Stimulated activated naive CD8-positive, alpha-beta T cell treated with anti-CD3 and anti-CD28 coated beads, Interleukin-15, amount 100 ng/mL, for 72 hours (primary cell): ENCODE data around the gene ANK3.
"Not testable (repeated sequence)": the region's sequence is repeated elsewhere in the genome, so short reads cannot be mapped to it uniquely, and the experiment has no call there.

Experiments
- ATAC-seq: fragments of 150-1000 bp; cut with Tn5 transposase; 2 replicates; pipeline ENCODE4 v1.10.0; 2021; ENCODE audit warnings: mild to moderate bottlenecking, moderate library complexity
- DNase-seq, 2 donors: peaks; one replicate each; pipeline ENCODE4 v3.0.0; 2021 to 2022
- H3K27ac Mint-ChIP-seq, 2 donors: one replicate each; pipeline ENCODE4 v1.8.0; 2022; ENCODE audit warnings: mild to moderate bottlenecking in 2 of 2, mixed read lengths in 2 of 2, moderate library complexity in 2 of 2
- H3K27me3 Mint-ChIP-seq: one replicate; pipeline ENCODE4 v1.8.0; 2022; ENCODE audit warnings: mixed read lengths
- H3K4me1 Mint-ChIP-seq: one replicate; pipeline ENCODE4 v1.8.0; 2022; ENCODE audit warnings: mild to moderate bottlenecking, mixed read lengths
- H3K4me3 Mint-ChIP-seq, 2 donors: one replicate each; pipeline ENCODE4 v1.8.0; 2022; ENCODE audit warnings: mild to moderate bottlenecking in 2 of 2, mixed read lengths in 2 of 2, moderate library complexity in 1 of 2
- H3K9me3 Mint-ChIP-seq, 2 donors: one replicate each; pipeline ENCODE4 v1.8.0; 2022; ENCODE audit warnings: mixed read lengths in 2 of 2

The ANK3 gene

DNA sequence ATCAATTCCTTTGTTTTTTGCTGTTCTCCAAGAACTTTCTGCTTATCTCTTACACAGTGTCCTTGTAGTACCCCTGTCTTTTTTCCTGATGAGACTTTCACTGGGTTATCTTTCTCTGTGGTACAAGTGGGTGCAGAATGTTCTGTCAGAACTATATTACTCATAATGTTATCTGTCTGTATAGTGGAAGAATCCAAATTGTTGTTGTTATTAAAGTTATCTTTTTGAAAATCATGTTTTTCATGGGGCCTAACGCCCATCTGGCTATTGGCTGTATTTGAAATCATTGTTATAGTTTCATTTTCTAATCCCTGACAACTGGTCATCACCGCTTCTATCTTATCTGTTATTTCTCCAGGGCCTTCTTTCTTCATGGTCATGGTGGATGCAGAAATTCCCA, 320.4 kb downstream of the ANK3 start:
- H3K27me3 Mint-ChIP-seq = no peaks in the 10 kb centered on the region
- no peaks in the 10 kb centered on the region for H3K9me3 Mint-ChIP-seq
- H3K4me3 Mint-ChIP-seq = no peak overlapping the region
- no peaks in the 10 kb centered on the region for H3K4me1 Mint-ChIP-seq
- DNase-seq = no peak
- ATAC-seq = no peak
- H3K27ac Mint-ChIP-seq = no peak overlapping the region

DNA sequence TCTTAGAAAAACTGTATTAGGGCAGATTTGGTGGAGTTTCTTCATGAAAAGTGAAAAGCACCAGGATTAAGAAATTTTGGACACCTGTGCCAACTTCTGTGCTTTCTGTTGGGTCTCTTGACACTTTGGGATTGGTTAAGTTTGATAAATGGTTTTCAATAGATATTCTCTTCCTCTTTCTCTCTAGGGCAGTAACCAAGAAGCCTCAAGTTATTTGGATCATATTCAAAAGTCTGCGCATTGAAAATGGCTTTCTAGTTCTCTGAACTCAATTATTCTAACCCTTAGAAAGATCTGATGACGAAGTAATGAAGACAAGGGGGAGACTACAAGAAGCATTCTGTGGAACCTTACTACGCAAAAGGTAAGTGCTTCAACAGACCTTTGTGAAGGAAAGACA, 339.3 kb downstream of the ANK3 start:
- H3K27ac Mint-ChIP-seq = no peak overlapping the region
- H3K4me3 Mint-ChIP-seq = no peak overlapping the region
- H3K4me1 Mint-ChIP-seq = no peaks in the 10 kb centered on the region
- ATAC-seq (no peak), DNase-seq (no peak)
- no peaks in the 10 kb centered on the region for H3K9me3 Mint-ChIP-seq
- no peaks in the 10 kb centered on the region for H3K27me3 Mint-ChIP-seq

DNA sequence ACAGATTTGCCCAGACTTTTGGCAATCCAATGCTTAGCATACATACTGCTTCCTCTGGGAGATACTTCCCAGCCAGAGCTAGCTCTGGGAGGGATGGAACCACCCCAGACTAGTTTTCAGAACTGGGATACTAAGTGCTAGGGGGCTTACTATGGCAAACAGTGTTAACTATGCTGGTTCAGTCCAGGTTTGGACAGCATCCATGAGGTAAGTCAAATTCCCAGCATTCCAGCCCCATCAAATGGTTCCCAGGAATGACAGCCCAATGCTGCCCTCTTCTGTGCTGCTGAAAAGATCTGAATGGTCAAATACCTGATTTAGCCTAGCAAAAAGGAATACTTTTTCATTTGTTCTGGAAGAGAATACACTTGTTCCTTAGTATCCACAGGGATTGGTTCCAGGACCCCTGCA, 341.6 kb downstream of the ANK3 start:
- H3K4me1 Mint-ChIP-seq = no peaks in the 10 kb centered on the region
- H3K27me3 Mint-ChIP-seq = no peaks in the 10 kb centered on the region
- DNase-seq (no peak), ATAC-seq (no peak)
- H3K9me3 Mint-ChIP-seq = no peaks in the 10 kb centered on the region
- no peak overlapping the region for H3K27ac Mint-ChIP-seq
- no peak overlapping the region for H3K4me3 Mint-ChIP-seq

DNA sequence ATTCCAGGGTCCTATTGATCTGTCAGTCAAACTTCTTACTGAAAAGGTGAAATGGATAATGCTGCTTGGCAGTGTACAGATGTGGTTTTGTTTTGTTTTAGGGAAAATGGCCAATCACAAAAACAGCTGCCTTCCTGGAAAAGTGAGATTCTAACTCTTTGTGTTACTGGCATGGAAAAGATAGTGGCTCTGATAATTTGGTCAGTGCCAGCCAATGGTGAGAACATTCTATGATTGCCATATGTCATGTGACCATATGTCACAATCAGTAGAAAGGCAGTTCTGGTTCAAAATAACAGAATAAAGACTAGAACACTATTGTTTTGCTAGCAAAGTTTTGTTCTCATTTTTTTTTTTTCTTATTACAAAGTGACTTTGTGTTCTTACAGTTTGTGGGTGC, 344.1 kb downstream of the ANK3 start:
- Mint-ChIP-seq H3K9me3 (no peaks in the 10 kb centered on the region), H3K4me1 (no peaks in the 10 kb centered on the region), H3K27me3 (no peaks in the 10 kb centered on the region), H3K4me3 (no peak overlapping the region), H3K27ac (no peak overlapping the region)
- DNase-seq (no peak), ATAC-seq (no peak)

DNA sequence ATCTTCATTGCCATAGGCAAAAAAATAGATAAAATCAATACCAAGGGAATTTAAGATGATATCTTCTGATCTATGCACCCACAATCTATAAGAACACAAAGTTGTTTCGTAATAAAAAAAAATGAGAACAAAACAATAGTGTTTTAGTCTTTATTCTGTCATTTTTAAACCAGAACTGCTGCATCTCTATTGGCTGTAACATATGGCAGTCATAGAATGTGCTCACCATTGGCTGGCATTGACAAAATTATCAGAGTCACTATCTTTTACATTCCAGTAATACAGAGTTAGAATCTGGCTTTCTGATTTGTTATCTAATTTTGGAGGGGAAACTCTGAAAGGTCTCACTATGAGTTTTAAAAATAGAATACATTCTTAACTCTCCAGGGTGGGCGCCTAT, 344.7 kb downstream of the ANK3 start:
- Mint-ChIP-seq H3K4me1 (no peaks in the 10 kb centered on the region), H3K9me3 (no peaks in the 10 kb centered on the region), H3K4me3 (no peak overlapping the region), H3K27ac (no peak overlapping the region), H3K27me3 (no peaks in the 10 kb centered on the region)
- DNase-seq = no peak
- ATAC-seq = no peak

DNA sequence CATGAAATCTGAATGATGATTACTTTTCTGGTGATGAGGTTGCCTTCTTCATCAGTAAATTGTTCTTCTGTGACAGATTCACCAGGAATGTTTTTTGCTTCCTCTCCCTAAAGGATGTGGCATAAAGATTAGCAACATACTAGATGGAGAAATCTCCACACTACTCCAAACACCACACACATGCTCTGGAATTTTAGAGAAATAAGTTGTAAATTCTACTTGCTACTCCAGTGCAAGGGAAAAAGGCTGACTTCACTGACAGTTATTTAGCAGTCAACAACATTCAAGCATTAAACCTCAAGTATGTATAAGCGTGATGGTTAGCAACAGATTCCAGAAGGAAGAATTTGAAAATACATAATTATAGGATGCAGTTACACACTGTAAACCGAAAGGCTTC, 345.4 kb downstream of the ANK3 start:
- DNase-seq (no peak), ATAC-seq (no peak)
- Mint-ChIP-seq H3K4me1 (no peaks in the 10 kb centered on the region), H3K27ac (peak overlapping the region in 1 of 2 donors; percentile 76), H3K9me3 (no peaks in the 10 kb centered on the region), H3K4me3 (no peak overlapping the region), H3K27me3 (no peaks in the 10 kb centered on the region)

DNA sequence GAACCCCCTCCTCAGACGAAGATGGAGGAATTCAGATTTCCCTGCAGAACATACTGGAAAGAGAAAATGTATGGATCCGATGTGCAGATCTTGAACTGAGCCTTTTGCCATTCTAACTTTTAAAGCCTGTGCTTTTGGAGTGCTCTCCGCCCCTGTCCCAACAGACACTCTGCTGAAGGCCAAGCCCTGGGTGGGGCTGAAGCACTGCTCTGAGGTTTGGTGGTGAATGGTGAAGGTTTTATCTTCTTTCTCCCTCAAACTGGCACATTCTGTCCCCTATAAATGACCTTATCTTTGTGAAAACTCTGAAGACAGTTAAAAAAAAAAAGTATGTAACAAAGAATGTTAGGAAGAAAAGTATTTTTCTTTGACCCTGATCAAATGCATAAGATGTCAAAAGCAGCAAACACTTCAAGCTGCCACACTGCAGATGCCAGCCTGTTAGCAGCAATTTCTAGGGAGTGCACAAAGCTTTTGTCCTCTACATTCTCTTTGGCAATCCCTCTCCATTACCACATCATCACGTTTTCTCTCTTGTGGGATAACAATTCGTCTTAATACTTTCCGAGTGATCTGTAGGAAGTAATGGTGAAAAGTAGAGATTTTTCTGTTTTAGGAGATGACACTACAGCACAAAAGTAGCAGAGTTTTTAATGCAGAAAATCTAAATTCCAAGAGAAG, 346.0 kb downstream of the ANK3 start:
- Mint-ChIP-seq H3K27me3 (no peaks in the 10 kb centered on the region), H3K9me3 (no peaks in the 10 kb centered on the region), H3K4me3 (no peak overlapping the region), H3K27ac (peak overlapping the region in 1 of 2 donors; percentile 76), H3K4me1 (no peaks in the 10 kb centered on the region)
- no peak for ATAC-seq
- DNase-seq = no peak

DNA sequence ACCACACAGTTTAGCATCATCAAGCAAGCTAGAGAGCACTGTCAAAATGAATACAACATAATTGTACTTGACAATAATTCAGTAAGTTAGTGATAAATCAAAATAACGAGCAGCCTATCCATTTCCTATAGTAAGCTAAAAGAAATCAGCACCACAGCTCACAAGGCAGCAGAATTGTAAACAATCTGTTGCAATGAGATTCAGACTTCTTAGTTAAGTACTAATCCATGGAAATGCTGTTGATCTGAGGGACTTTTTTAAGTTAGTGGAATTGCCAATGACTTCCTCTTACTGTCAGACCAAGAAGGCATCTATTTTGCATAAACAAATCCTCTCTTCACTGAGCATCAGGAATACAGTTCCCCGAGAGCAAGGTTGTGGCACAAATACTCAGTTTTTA, 346.8 kb downstream of the ANK3 start:
- ATAC-seq (no peak), DNase-seq (no peak)
- H3K9me3 Mint-ChIP-seq = no peaks in the 10 kb centered on the region
- no peak overlapping the region for H3K27ac Mint-ChIP-seq
- no peak overlapping the region for H3K4me3 Mint-ChIP-seq
- H3K4me1 Mint-ChIP-seq = no peaks in the 10 kb centered on the region
- no peaks in the 10 kb centered on the region for H3K27me3 Mint-ChIP-seq

DNA sequence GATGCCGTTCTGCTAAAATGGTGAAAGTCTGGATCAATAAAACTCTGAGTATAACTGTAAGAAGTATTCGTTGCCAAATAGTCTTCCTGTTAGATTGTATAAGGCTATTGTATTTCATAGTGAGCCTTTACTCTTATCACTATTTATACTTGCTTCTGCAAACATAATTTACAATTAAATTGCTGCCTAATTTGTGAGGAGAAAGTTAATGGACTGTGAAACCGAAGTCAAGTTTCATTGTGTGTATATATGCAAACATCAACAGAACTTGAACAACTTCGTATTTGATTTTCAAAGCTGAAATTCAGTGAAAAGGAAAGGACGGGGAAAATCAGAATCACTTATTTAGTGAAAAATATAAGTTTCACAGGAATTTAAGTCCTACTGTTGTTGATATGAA, 347.4 kb downstream of the ANK3 start:
- Mint-ChIP-seq H3K4me3 (no peak overlapping the region), H3K27me3 (no peaks in the 10 kb centered on the region), H3K9me3 (no peaks in the 10 kb centered on the region), H3K27ac (no peak overlapping the region), H3K4me1 (no peaks in the 10 kb centered on the region)
- DNase-seq = no peak
- ATAC-seq = no peak

DNA sequence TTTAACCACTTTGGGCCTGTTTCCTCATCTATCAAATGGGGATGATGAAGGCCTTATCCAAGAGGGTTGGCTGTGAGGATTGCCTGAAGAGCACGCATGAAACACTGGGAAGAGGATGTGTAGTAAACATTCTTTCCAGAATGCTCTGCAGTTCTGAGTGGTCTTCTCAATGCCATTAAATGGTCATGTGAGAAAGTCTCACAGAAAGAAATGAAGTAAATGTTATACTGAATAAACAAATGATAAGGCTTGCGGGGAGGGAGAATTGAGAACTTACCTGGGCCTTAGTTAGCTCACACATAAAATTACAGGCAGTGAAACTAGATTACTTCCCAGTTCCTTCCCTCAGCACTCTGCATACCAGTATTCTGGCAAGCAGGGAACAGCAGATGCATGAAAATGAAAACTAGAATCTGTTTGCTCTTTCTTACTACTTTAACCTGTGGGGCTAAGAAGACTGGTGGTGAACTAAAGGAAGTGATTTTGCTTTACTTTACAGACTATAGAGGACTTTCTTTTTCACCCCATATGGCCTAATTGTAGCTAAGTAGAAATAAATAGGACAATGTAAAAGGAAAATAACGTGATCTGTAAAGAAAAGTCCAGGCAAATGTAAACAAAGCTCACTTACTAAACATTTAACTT, 348.1 kb downstream of the ANK3 start:
- no peak overlapping the region for H3K27ac Mint-ChIP-seq

DNA sequence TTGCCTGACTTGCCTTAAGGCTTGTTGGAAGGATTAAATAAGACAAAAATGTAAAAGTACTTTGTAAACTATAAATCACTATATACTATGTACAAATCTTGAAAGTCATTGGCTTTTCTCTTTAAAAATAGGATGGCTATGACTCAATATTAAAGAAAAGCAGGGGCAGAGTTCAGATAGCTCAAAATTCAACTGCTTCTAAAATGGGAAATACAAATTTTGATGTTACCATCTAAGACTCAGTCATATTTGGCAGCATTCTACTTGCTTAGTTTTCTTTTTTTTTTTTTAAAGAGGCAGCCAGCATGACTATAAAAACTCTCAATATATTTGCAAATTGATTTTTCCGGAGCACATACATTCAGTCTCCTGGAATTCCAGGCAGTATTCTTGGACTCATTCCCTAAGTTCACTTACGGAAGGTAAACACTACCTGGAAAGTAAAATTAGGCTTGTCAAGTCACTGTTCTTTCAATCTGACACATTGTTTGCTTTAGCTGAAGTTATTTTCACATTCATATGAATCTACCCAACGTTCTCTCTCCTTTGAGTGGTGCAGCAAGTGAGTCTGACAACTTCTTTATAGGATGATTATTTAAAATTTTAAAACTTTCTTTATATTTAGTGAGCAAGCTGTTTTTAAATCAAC, 349.5 kb downstream of the ANK3 start:
- Mint-ChIP-seq H3K27me3 (no peaks in the 10 kb centered on the region), H3K9me3 (no peaks in the 10 kb centered on the region), H3K4me3 (no peak overlapping the region), H3K27ac (no peak overlapping the region), H3K4me1 (no peaks in the 10 kb centered on the region)
- no peak for ATAC-seq
- DNase-seq = no peak

More for the DNA sequence above, 348.1 kb downstream of the ANK3 start:
- Mint-ChIP-seq H3K4me3 (no peak overlapping the region), H3K27me3 (no peaks in the 10 kb centered on the region), H3K4me1 (no peaks in the 10 kb centered on the region), H3K9me3 (no peaks in the 10 kb centered on the region)
- DNase-seq = no peak
- no peak for ATAC-seq

DNA sequence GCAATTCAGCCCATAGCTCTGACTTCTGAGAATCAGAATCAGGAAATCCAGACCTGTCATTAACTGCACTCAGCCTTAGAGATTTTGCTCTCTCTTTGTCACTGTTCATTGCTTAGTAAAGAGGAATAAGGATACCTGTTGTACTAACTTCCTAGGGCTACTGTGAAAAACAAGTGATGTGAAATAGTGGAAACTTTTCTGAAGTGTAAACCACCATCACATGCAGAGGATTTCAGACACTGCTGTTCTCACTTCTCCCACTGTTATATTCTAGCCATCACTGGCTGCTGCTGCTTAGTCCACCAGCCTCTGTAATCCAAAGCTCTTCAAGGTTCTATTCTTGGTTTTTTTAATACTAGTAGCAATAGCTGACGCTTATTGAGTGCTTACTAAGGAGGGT, 353.7 kb downstream of the ANK3 start:
- Mint-ChIP-seq H3K9me3 (no peaks in the 10 kb centered on the region), H3K27me3 (no peaks in the 10 kb centered on the region), H3K4me3 (no peak overlapping the region), H3K4me1 (no peaks in the 10 kb centered on the region), H3K27ac (no peak overlapping the region)
- ATAC-seq = no peak
- no peak for DNase-seq

DNA sequence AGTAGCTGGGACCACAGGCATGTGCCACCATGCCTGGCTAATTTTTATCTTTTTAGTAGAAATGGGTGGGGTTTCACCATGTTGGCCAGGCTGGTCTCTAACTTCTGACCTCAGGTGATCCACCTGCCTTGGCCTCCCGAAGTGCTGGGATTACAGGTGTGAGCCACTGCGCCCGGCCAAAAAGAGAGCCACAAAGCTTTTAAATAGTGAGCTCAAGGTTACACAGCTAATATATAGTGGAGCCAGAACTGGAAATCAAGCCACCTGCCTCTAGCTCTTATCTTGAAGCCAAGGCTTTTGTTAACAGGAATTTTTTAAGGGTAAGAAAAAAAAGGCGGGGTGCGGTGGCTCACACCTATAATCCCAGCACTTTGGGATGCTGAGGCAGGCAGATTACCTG, 354.3 kb downstream of the ANK3 start:
- DNase-seq, H3K9me3 Mint-ChIP-seq, ATAC-seq, H3K4me1 Mint-ChIP-seq, H3K4me3 Mint-ChIP-seq, H3K27me3 Mint-ChIP-seq, H3K27ac Mint-ChIP-seq: not testable (repeated sequence)

DNA sequence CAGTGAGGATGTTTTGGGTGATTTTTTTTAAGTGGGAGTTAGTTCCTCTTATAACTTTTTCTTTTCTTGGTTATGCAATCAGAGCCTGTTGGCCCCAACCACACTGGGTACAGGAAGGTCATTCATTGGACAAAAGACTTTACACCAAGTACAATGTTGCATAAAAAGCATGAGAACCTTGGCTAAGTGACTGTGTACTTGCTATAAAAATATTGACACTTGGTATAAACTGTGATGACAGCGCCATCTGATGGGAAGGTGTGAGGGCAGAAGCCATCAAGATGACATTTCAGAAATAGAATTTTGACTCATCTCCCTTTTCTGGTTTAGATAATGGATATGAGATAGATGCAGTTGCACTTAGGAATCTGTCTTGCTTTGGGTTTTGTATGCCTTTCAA, 357.0 kb downstream of the ANK3 start:
- no peaks in the 10 kb centered on the region for H3K4me1 Mint-ChIP-seq
- no peaks in the 10 kb centered on the region for H3K27me3 Mint-ChIP-seq
- H3K4me3 Mint-ChIP-seq = no peak overlapping the region
- peak; percentile 16 to 36 for DNase-seq
- ATAC-seq = peak; percentile 68
- H3K9me3 Mint-ChIP-seq = no peaks in the 10 kb centered on the region
- no peak overlapping the region for H3K27ac Mint-ChIP-seq

DNA sequence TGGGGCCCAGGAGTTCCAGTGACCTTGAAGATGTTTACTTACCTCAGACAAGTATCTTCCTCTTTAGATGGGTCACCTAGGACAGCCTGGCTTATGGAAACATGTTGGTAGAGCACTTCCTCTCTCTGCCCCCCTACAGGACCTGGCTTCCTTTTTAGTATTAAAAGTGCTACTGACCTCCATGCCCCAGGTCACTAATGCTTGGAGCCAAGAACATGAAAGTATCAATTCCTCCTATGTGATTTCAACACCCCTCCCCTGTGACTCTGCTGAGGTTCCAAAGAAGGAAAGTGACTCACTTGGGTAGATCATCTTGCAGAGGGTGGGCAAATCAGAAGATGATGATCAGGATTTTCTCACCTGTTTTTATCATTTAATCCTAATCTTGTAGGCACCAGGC, 358.0 kb downstream of the ANK3 start:
- DNase-seq = no peak
- Mint-ChIP-seq H3K4me1 (no peaks in the 10 kb centered on the region), H3K27ac (no peak overlapping the region), H3K27me3 (no peaks in the 10 kb centered on the region), H3K4me3 (no peak overlapping the region), H3K9me3 (no peaks in the 10 kb centered on the region)
- ATAC-seq = peak; percentile 51

DNA sequence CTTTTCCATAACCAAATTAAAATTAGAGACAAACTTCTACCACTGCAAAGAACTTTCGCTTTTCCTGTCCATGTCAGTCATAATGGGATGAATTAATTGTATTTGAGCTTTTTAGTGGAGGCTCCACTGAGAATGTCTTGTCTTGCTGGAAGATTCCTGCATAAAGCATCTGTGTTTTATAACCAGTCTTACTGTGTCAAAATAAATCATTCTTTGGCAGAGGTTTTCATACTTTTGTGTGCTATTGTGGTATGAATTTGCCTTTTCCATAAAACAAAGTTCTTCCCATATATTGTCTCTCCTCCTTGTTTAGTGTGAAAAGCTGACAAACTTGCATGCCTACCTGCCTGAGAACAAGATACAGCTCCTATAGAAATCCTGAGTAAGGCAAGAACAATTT, 358.5 kb downstream of the ANK3 start:
- no peak overlapping the region for H3K4me3 Mint-ChIP-seq
- no peak overlapping the region for H3K27ac Mint-ChIP-seq
- H3K27me3 Mint-ChIP-seq = no peaks in the 10 kb centered on the region
- DNase-seq = no peak
- ATAC-seq = no peak
- H3K9me3 Mint-ChIP-seq = no peaks in the 10 kb centered on the region
- no peaks in the 10 kb centered on the region for H3K4me1 Mint-ChIP-seq
